Measurements from ENCODE around the gene PRKAR1B. TPM values are rescaled to one million over a fixed set of nuclear protein-coding genes. Genes with fewer than 3 reads are reported as not detected.

Gene PRKAR1B
- total and polyA plus RNA-seq, 8 donors: 2.5 to 8.4 (median 5.3) TPM

GRCh38 chr7:680411-681127 lies 46.5 kb downstream of the PRKAR1B start:
- no peak overlapping the region for H3K27ac ChIP-seq
- H3K9me3 ChIP-seq: peaks cover 0 to 1% (median 0%) of the 10 kb centered on the region in 4 donors
- no peak for FAIRE-seq
- no peaks in the 10 kb centered on the region for H3K4me1 ChIP-seq
- no peak for ATAC-seq
- H3K36me3 ChIP-seq: no peaks in the 10 kb centered on the region
- intact Hi-C loops (cut with DNase I): no loop called here
- H3K4me3 ChIP-seq: no peak overlapping the region
- TF ChIP-seq CTCF (IDR thresholded peaks at IDR 0.05): no peak
- no peaks in the 10 kb centered on the region for H3K27me3 ChIP-seq
- 97 to 99% methylated on average over 25 of the region's 25 CpGs for WGBS, 2 donors
- peak in 1 of 6 donors; percentile 48 for DNase-seq

- Histone ChIP-seq H3K4me1 (no peaks in the 10 kb centered on the region), H3K4me3 (no peak overlapping the region), H3K27ac (no peak overlapping the region), H3K9me3 (no peaks in the 10 kb centered on the region), H3K27me3 (no peaks in the 10 kb centered on the region), H3K36me3 (no peaks in the 10 kb centered on the region)
- no peak for ATAC-seq
- WGBS, 2 donors: 94 to 96% methylated on average over 18 to 23 of the region's 23 CpGs
- no peak for TF ChIP-seq CTCF (IDR thresholded peaks at IDR 0.05)
- no peak for DNase-seq
- intact Hi-C loops (cut with DNase I): no loop called here
- no peak for FAIRE-seq
Measured at GRCh38 chr7:676972-677385, 50.1 kb downstream of the PRKAR1B start.

GRCh38 chr7:676246-676971 lies 50.7 kb downstream of the PRKAR1B start:
- Histone ChIP-seq H3K4me1 (no peaks in the 10 kb centered on the region), H3K36me3 (no peaks in the 10 kb centered on the region), H3K4me3 (no peak overlapping the region), H3K9me3 (no peaks in the 10 kb centered on the region), H3K27me3 (no peaks in the 10 kb centered on the region), H3K27ac (no peak overlapping the region)
- WGBS, 2 donors: 94 to 96% methylated on average over 38 to 40 of the region's 40 CpGs
- peak in 1 of 6 donors; percentile 53 for DNase-seq
- no peak for FAIRE-seq
- intact Hi-C loops (cut with DNase I): no loop called here
- ATAC-seq: no peak
- TF ChIP-seq CTCF (IDR thresholded peaks at IDR 0.05): no peak

GRCh38 chr7:674454-675410 lies 52.3 kb downstream of the PRKAR1B start:
- H3K4me3 ChIP-seq: no peak overlapping the region
- no peak for TF ChIP-seq CTCF (IDR thresholded peaks at IDR 0.05)
- intact Hi-C loops (cut with DNase I): no loop called here
- H3K4me1 ChIP-seq: no peaks in the 10 kb centered on the region
- FAIRE-seq (no peak), DNase-seq (peak in 2 of 6 donors; percentile 14 to 21), ATAC-seq (no peak)
- no peaks in the 10 kb centered on the region for H3K9me3 ChIP-seq
- H3K27ac ChIP-seq: no peak overlapping the region
- H3K36me3 ChIP-seq: no peaks in the 10 kb centered on the region
- 85 to 86% methylated on average over 16 of the region's 16 CpGs for WGBS, 2 donors
- H3K27me3 ChIP-seq: no peaks in the 10 kb centered on the region
